ENCODE results near the gene SPSB4. TPM values are rescaled to one million over a fixed set of nuclear protein-coding genes. Genes with fewer than 3 reads are reported as not detected.

Gene SPSB4
- total RNA-seq, 1 experiment from 2014 or later = 0.05 TPM

GRCh38 chr3:141174674-141175073 is 123.5 kb downstream of the SPSB4 start:
- Histone ChIP-seq H3K27ac (ENCODE audit: low read length) (no peak overlapping the region), H3K9me3 (ENCODE audit: control insufficient read depth, insufficient read depth, low read depth, low read length) (no peaks in the 10 kb centered on the region), H3K36me3 (ENCODE audit: control insufficient read depth, insufficient read depth, low read length) (no peaks in the 10 kb centered on the region), H3K27me3 (ENCODE audit: control insufficient read depth, insufficient read depth, low read length) (peaks cover 18% of the 10 kb centered on the region; the same call in 1 of the 2 replicates), H3K4me1 (ENCODE audit: control insufficient read depth, insufficient read depth, low read length) (no peaks in the 10 kb centered on the region), H3K4me3 (ENCODE audit: low read depth in 2 of 2, low read length in 2 of 2) (no peak overlapping the region)
- TF ChIP-seq TCF7L2 (IDR thresholded peaks at IDR 0.05; ENCODE audit: low read depth, low read length) (no peak), SIN3A (IDR thresholded peaks at IDR 0.05; ENCODE audit: borderline replicate concordance, insufficient read depth, low read depth, low read length) (no peak), REST (IDR thresholded peaks at IDR 0.05; ENCODE audit: insufficient read depth in 1 of 2, low read depth in 2 of 2, low read length in 1 of 2) (no peak), CTCF (IDR thresholded peaks at IDR 0.05) (no peak), POLR2AphosphoS5 (IDR thresholded peaks at IDR 0.05; ENCODE audit: low read depth, low read length) (no peak)
- ChIA-PET POLR2A (no interaction called here), CTCF (no interaction called here)
- DNase-seq (ENCODE audit: low read depth, low spot score) = no peak
- in situ Hi-C loops (cut with HindIII; ENCODE audit: low pct_unique_long_range_greater_than_20kb, low sequenced_read_pairs) (no loop called here), intact Hi-C loops (cut with micrococcal nuclease; ENCODE audit: unreplicated experiment) (no loop called here)
- BruUV-seq (replicated peaks) = no TSS peak
- ATAC-seq = no peak

GRCh38 chr3:141176775-141177174 is 125.6 kb downstream of the SPSB4 start:
- no TSS peak for BruUV-seq (replicated peaks)
- ATAC-seq = no peak
- POLR2A ChIA-PET = no interaction called here

More at GRCh38 chr3:141176775-141177174, 125.6 kb downstream of the SPSB4 start:
- no peak overlapping the region for H3K27ac ChIP-seq (ENCODE audit: low read length)
- H3K36me3 ChIP-seq (ENCODE audit: control insufficient read depth, insufficient read depth, low read length) = no peaks in the 10 kb centered on the region
- in situ Hi-C loops (cut with HindIII; ENCODE audit: low pct_unique_long_range_greater_than_20kb, low sequenced_read_pairs) = no loop called here
- no peaks in the 10 kb centered on the region for H3K4me1 ChIP-seq (ENCODE audit: control insufficient read depth, insufficient read depth, low read length)
- CTCF ChIA-PET = no interaction called here
- intact Hi-C loops (cut with micrococcal nuclease; ENCODE audit: unreplicated experiment) = no loop called here
- TF ChIP-seq CTCF (IDR thresholded peaks at IDR 0.05) (no peak), REST (IDR thresholded peaks at IDR 0.05; ENCODE audit: insufficient read depth in 1 of 2, low read depth in 2 of 2, low read length in 1 of 2) (no peak), TCF7L2 (IDR thresholded peaks at IDR 0.05; ENCODE audit: low read depth, low read length) (no peak), SIN3A (IDR thresholded peaks at IDR 0.05; ENCODE audit: borderline replicate concordance, insufficient read depth, low read depth, low read length) (no peak), POLR2AphosphoS5 (IDR thresholded peaks at IDR 0.05; ENCODE audit: low read depth, low read length) (no peak)
- H3K27me3 ChIP-seq (ENCODE audit: control insufficient read depth, insufficient read depth, low read length) = peaks cover 16% of the 10 kb centered on the region
- H3K4me3 ChIP-seq (ENCODE audit: low read depth in 2 of 2, low read length in 2 of 2) = no peak overlapping the region
- H3K9me3 ChIP-seq (ENCODE audit: control insufficient read depth, insufficient read depth, low read depth, low read length) = no peaks in the 10 kb centered on the region
- DNase-seq (ENCODE audit: low read depth, low spot score) = no peak
